Lower leg skin (tissue), 3 donors: ENCODE measurements around the gene NAP1L1.

ENCODE experiments used
- POLR2A ChIP-seq, 2 donors: fragments of 450-650 bp; IDR thresholded peaks; one replicate each; pipeline ENCODE4 v1.6.1; 2016 to 2017; ENCODE audit warnings: antibody characterized with exemption in 2 of 2, mild to moderate bottlenecking in 1 of 2, moderate library complexity in 1 of 2
- TF ChIP-seq, protein P1 (sequence below), 3 donors: fragments of 450-650 bp; IDR thresholded peaks; one replicate each; pipeline ENCODE4 v1.5.1; 2016; ENCODE audit warnings: antibody characterized with exemption in 3 of 3, mild to moderate bottlenecking in 3 of 3, moderate library complexity in 2 of 3

DNA sequence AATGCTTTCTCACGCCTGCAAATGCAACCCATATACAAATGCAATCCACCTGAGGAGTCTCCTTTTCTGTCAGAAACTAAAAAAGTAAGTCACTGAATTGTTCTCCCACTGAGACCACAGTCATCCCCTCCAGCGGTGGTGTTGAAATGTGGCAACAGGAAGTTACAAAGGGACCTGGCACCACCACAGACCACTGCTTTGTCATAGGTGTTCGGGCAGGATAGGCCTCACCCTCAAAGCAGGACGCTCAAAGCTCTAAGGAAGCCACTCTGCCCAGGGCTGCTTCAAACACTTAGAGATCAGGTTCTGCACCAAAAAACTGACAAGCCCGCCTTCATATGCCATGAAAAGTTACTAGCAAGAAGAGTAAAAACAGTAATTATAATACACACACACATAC, 64.2 kb downstream of the NAP1L1 start:
- TF ChIP-seq, protein P1, sequence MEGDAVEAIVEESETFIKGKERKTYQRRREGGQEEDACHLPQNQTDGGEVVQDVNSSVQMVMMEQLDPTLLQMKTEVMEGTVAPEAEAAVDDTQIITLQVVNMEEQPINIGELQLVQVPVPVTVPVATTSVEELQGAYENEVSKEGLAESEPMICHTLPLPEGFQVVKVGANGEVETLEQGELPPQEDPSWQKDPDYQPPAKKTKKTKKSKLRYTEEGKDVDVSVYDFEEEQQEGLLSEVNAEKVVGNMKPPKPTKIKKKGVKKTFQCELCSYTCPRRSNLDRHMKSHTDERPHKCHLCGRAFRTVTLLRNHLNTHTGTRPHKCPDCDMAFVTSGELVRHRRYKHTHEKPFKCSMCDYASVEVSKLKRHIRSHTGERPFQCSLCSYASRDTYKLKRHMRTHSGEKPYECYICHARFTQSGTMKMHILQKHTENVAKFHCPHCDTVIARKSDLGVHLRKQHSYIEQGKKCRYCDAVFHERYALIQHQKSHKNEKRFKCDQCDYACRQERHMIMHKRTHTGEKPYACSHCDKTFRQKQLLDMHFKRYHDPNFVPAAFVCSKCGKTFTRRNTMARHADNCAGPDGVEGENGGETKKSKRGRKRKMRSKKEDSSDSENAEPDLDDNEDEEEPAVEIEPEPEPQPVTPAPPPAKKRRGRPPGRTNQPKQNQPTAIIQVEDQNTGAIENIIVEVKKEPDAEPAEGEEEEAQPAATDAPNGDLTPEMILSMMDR (IDR thresholded peaks at IDR 0.05): no peak
- no peak for TF ChIP-seq POLR2A (IDR thresholded peaks at IDR 0.05)
